ENCODE measurements around the gene CDC14B.
"Not testable (repeated sequence)": the region's sequence is repeated elsewhere in the genome, so short reads cannot be mapped to it uniquely, and the experiment has no call there.

CDC14B gene

GRCh38 chr9:96621618-96622017 is 2.0 kb upstream of the CDC14B start:
- DNase-seq = no peak

- DNase-seq = no peak
Observed at GRCh38 chr9:96620832-96621269, 1.2 kb upstream of the CDC14B start.

- no peak for DNase-seq
Observed at GRCh38 chr9:96620181-96620514, 505 bp upstream of the CDC14B start.

- no peak for DNase-seq
Observed at GRCh38 chr9:96619124-96619465, 548 bp downstream of the CDC14B start.

- DNase-seq = peak; percentile 68
Observed at GRCh38 chr9:96618209-96619123, 1.2 kb downstream of the CDC14B start.

GRCh38 chr9:96617439-96618185 is 2.0 kb downstream of the CDC14B start:
- no peak for DNase-seq

GRCh38 chr9:96616817-96617438 is 2.7 kb downstream of the CDC14B start:
- DNase-seq = no peak

- DNase-seq = no peak
Observed at GRCh38 chr9:96615411-96615810, 4.2 kb downstream of the CDC14B start.

GRCh38 chr9:96614664-96615063 is 5.0 kb downstream of the CDC14B start:
- not testable (repeated sequence) for DNase-seq

- DNase-seq = no peak
Observed at GRCh38 chr9:96612966-96613589, 6.6 kb downstream of the CDC14B start.

- DNase-seq = no peak
Observed at GRCh38 chr9:96612105-96612965, 7.3 kb downstream of the CDC14B start.

GRCh38 chr9:96611302-96611701 is 8.3 kb downstream of the CDC14B start:
- DNase-seq = no peak

- DNase-seq = no peak
Observed at GRCh38 chr9:96609732-96610131, 9.9 kb downstream of the CDC14B start.

- no peak for DNase-seq
Observed at GRCh38 chr9:96607971-96608370, 11.7 kb downstream of the CDC14B start.

GRCh38 chr9:96605328-96605727 is 14.3 kb downstream of the CDC14B start:
- DNase-seq = no peak

- no peak for DNase-seq
Observed at GRCh38 chr9:96604004-96604319, 15.7 kb downstream of the CDC14B start.

GRCh38 chr9:96603305-96604003 is 16.2 kb downstream of the CDC14B start:
- no peak for DNase-seq

GRCh38 chr9:96599298-96599697 is 20.3 kb downstream of the CDC14B start:
- no peak for DNase-seq

- DNase-seq = no peak
Observed at GRCh38 chr9:96596601-96597111, 23.0 kb downstream of the CDC14B start.

- DNase-seq = no peak
Observed at GRCh38 chr9:96587338-96588315, 32.0 kb downstream of the CDC14B start.

All from activated effector memory CD4-positive, alpha-beta T cell treated with anti-CD3 and anti-CD28 coated beads, Interleukin-2, amount 50 U/mL, for 16 hours (primary cell).